ENCODE data around the gene SLC24A3.

Gene SLC24A3

DNA sequence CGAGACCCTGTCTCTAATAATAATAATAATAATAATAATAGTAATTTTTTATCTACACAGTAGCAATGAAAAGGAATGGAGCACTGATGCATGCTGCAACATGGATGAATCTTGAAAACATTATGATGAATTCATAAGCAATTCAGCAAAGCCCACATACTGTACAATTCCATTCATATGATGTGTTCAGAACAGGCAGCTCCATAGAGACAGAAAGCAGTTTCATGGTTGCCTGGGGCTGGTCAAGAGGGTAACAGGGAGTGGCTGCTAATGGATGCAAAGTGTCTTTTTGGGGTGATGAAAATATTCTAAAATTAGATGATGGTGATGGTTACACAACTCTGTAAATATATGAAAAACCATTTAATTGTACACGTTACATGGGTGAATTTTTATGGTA, 43.6 kb downstream of the SLC24A3 start:
- DNase-seq (ENCODE audit: low spot score), result no peak
- in situ Hi-C loops (cut with MboI; ENCODE audit: low sequenced_read_pairs, unreplicated experiment), result no loop called here
- no peak for TF ChIP-seq CTCF (IDR thresholded peaks at IDR 0.05; ENCODE audit: borderline replicate concordance, control extremely low read depth, extremely low read depth, insufficient read depth, missing control alignments)

DNA sequence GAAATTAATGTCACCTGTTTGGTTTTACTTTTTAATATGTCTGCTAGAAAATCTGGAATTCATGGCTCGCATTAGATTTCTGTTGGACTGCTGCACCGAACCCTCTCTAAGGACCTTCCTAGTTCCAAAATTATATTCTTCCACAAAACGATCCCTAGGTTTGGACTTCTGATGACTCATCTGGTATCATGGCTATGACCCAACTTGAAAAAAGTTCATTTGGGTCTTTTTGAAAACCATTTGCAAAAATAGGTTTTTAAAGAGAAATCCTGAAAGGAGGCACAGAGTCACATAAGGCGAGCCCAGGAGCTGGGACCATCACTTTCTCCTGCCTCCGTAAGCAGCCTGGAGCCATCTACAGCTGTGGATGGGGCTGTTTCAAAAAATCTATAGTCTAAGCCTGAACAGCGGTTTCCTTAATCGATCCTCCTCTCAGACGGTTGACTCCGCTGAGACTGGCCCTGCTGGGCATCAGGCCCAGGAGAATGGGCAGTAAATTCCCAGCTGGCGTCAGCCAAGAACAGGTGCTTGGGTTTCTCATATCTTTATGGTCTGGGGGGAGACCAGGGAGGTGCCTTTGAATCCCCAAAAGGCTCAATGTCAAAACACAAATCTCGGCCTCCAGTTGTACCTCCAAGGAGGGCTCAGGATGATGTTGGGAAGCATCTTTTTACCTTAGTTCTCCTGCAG, 44.6 kb downstream of the SLC24A3 start:
- in situ Hi-C loops (cut with MboI; ENCODE audit: low sequenced_read_pairs, unreplicated experiment), result no loop called here
- TF ChIP-seq CTCF (IDR thresholded peaks at IDR 0.05; ENCODE audit: borderline replicate concordance, control extremely low read depth, extremely low read depth, insufficient read depth, missing control alignments), result no peak
- DNase-seq (ENCODE audit: low spot score), result no peak

- no peak for DNase-seq (ENCODE audit: low spot score)
- no peak for TF ChIP-seq CTCF (IDR thresholded peaks at IDR 0.05; ENCODE audit: borderline replicate concordance, control extremely low read depth, extremely low read depth, insufficient read depth, missing control alignments)
- in situ Hi-C loops (cut with MboI; ENCODE audit: low sequenced_read_pairs, unreplicated experiment), result no loop called here
Observed at GRCh38 chr20:19257865-19258264, 45.4 kb downstream of the SLC24A3 start.

GRCh38 chr20:19259141-19259591, 46.7 kb downstream of the SLC24A3 start:
- in situ Hi-C loops (cut with MboI; ENCODE audit: low sequenced_read_pairs, unreplicated experiment), result no loop called here
- no peak for DNase-seq (ENCODE audit: low spot score)
- TF ChIP-seq CTCF (IDR thresholded peaks at IDR 0.05; ENCODE audit: borderline replicate concordance, control extremely low read depth, extremely low read depth, insufficient read depth, missing control alignments), result no peak

- no peak for TF ChIP-seq CTCF (IDR thresholded peaks at IDR 0.05; ENCODE audit: borderline replicate concordance, control extremely low read depth, extremely low read depth, insufficient read depth, missing control alignments)
- in situ Hi-C loops (cut with MboI; ENCODE audit: low sequenced_read_pairs, unreplicated experiment), result no loop called here
- peak; percentile 27 for DNase-seq (ENCODE audit: low spot score)
Observed at GRCh38 chr20:19260412-19261090, 48.1 kb downstream of the SLC24A3 start.

- no peak for TF ChIP-seq CTCF (IDR thresholded peaks at IDR 0.05; ENCODE audit: borderline replicate concordance, control extremely low read depth, extremely low read depth, insufficient read depth, missing control alignments)
- DNase-seq (ENCODE audit: low spot score), result no peak
- in situ Hi-C loops (cut with MboI; ENCODE audit: low sequenced_read_pairs, unreplicated experiment), result no loop called here
Observed at GRCh38 chr20:19264191-19264590, 51.7 kb downstream of the SLC24A3 start.
